GM21619 (cell line): Measurements from ENCODE around the gene FLT4.

Experiments used
- ATAC-seq: cut with Tn5 transposase; IDR thresholded peaks from one replicate; pipeline ENCODE4 v1.9.1; 2021; ENCODE audit not compliant: unreplicated experiment

The FLT4 gene

GRCh38 chr5:180628211-180628610 lies 21.2 kb downstream of the FLT4 start:
- ATAC-seq, result no peak

- ATAC-seq, result no peak
Observed at GRCh38 chr5:180627386-180628120, 21.8 kb downstream of the FLT4 start.

- no peak for ATAC-seq
Observed at GRCh38 chr5:180626661-180627385, 22.6 kb downstream of the FLT4 start.

- ATAC-seq, result no peak
Observed at GRCh38 chr5:180625791-180626660, 23.4 kb downstream of the FLT4 start.

GRCh38 chr5:180625125-180625790 lies 24.1 kb downstream of the FLT4 start:
- ATAC-seq, result no peak

GRCh38 chr5:180624587-180624986 lies 24.8 kb downstream of the FLT4 start:
- ATAC-seq, result no peak

- ATAC-seq, result no peak
Observed at GRCh38 chr5:180623844-180624243, 25.6 kb downstream of the FLT4 start.

GRCh38 chr5:180623411-180623834 lies 26.0 kb downstream of the FLT4 start:
- no peak for ATAC-seq

- no peak for ATAC-seq
Observed at GRCh38 chr5:180622910-180623309, 26.5 kb downstream of the FLT4 start.

- ATAC-seq, result no peak
Observed at GRCh38 chr5:180621311-180621710, 28.1 kb downstream of the FLT4 start.

GRCh38 chr5:180620014-180620413 lies 29.4 kb downstream of the FLT4 start:
- no peak for ATAC-seq

- no peak for ATAC-seq
Observed at GRCh38 chr5:180619563-180619915, 29.9 kb downstream of the FLT4 start.

GRCh38 chr5:180618829-180619562 lies 30.4 kb downstream of the FLT4 start:
- ATAC-seq, result peak; percentile 62

GRCh38 chr5:180618487-180618828 lies 30.9 kb downstream of the FLT4 start:
- no peak for ATAC-seq

- no peak for ATAC-seq
Observed at GRCh38 chr5:180613814-180614188, 35.6 kb downstream of the FLT4 start.

GRCh38 chr5:180613188-180613813 lies 36.1 kb downstream of the FLT4 start:
- ATAC-seq, result no peak

- ATAC-seq, result no peak
Observed at GRCh38 chr5:180612683-180613082, 36.7 kb downstream of the FLT4 start.

- ATAC-seq, result no peak
Observed at GRCh38 chr5:180611140-180611850, 38.1 kb downstream of the FLT4 start.

- ATAC-seq, result no peak
Observed at GRCh38 chr5:180609817-180610550, 39.4 kb downstream of the FLT4 start.
